LNCaP clone FGC (cell line): Measurements from ENCODE around the gene KCNQ1.

Experiments used
- DNase-seq: peaks from one replicate; pipeline ENCODE4 v3.0.0-alpha.2; 2011; ENCODE audit warnings: low read depth
- H3K4me3 ChIP-seq: 2 replicates; pipeline ENCODE4 v1.5.1; 2011; ENCODE audit warnings: mild to moderate bottlenecking, low read depth, low read length, control low read depth
- TF ChIP-seq, protein P1 (sequence below): IDR thresholded peaks from 2 replicates; pipeline ENCODE4 v1.5.1; 2012; ENCODE audit warnings: mild to moderate bottlenecking; ENCODE audit not compliant: control insufficient read depth, insufficient read depth; ENCODE audit errors: extremely low read depth

Gene KCNQ1

DNA sequence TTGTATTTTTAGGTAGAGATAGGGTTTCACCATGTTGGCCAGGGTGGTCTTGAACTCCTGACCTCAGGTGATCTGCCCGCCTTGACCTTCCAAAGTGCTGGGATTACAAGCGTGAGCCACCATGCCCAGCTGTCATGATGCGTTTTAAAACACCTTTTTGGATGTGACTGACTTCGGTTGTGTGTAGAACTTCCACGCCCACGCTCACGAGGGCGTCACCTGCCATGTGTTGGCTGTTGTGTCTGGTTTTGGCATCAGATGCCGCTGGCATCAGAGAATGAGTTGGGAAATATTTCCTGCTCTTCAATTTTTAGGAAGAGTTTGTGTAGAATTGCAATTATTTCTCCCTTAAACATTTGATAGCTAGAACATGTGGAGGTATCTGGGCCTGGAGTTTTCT, 109.1 kb downstream of the KCNQ1 start:
- TF ChIP-seq, protein P1, sequence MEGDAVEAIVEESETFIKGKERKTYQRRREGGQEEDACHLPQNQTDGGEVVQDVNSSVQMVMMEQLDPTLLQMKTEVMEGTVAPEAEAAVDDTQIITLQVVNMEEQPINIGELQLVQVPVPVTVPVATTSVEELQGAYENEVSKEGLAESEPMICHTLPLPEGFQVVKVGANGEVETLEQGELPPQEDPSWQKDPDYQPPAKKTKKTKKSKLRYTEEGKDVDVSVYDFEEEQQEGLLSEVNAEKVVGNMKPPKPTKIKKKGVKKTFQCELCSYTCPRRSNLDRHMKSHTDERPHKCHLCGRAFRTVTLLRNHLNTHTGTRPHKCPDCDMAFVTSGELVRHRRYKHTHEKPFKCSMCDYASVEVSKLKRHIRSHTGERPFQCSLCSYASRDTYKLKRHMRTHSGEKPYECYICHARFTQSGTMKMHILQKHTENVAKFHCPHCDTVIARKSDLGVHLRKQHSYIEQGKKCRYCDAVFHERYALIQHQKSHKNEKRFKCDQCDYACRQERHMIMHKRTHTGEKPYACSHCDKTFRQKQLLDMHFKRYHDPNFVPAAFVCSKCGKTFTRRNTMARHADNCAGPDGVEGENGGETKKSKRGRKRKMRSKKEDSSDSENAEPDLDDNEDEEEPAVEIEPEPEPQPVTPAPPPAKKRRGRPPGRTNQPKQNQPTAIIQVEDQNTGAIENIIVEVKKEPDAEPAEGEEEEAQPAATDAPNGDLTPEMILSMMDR = 0 out of 2 replicates have a peak, but pooled peaks have one; percentile 6

DNA sequence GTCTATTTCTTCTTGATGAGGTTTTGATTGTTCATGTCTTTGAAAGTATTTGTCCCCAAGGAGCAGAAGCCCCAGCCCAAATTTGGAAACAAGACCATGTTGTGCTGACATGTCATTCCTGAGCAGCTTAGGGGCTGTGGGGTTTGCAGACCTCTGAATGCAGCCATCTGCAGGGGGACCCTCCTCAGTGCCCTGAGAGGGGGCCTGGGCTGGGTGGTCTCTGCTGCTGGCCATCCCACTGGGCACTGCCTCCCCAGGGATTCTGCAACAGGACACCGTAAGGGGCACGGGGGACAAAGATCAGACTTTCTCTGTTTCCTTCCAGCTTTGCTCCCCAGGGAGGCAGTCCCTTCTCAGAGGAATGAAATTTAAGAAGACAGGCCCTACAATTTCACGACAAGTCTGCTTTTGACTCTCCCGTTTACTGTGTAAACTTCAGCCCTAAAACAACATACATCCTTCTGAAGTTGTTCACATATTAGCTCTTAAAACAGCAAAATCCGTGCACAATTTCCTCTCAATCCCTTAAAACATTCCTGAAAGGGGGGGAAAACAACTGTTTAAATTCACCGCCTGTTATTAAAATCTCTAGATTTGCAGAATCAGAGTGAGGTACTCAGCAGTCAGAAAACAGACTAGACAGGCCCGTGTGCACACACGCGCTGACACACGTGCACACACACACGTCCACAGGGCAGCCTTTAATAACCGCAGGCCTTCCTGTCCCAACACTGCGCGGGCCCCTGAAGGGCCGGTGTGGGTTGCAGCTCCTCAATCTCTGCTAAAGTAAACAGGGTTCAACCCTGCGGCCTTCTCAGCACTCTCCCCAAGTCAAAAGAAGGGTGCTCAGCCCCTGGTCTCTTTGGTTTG, 109.8 kb downstream of the KCNQ1 start:
- no peak for DNase-seq
- no peak overlapping the region for H3K4me3 ChIP-seq
- TF ChIP-seq, protein P1 = no peak

More for the DNA sequence above, 109.1 kb downstream of the KCNQ1 start:
- no peak for DNase-seq
- no peak overlapping the region for H3K4me3 ChIP-seq

DNA sequence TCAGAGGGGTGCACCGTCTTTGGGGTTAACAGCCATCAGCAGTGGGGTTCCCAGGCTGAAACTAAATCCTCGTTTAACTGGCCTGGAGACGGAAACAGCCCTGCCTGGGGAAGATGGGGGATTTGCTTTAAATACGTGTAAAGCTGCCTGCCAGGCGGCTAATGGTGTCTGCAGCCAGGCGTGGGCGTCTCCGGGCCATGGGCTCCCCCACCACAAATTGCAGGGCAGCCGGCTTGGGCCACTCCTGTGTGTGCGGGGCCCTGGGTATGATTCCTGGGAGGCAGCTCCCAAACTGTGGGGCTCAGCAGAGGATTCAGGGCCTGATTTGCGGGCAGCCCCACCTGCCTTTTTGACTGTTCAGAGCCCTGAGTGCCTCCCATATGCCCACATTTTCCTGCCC, 110.5 kb downstream of the KCNQ1 start:
- TF ChIP-seq, protein P1 = no peak
- no peak overlapping the region for H3K4me3 ChIP-seq
- no peak for DNase-seq

DNA sequence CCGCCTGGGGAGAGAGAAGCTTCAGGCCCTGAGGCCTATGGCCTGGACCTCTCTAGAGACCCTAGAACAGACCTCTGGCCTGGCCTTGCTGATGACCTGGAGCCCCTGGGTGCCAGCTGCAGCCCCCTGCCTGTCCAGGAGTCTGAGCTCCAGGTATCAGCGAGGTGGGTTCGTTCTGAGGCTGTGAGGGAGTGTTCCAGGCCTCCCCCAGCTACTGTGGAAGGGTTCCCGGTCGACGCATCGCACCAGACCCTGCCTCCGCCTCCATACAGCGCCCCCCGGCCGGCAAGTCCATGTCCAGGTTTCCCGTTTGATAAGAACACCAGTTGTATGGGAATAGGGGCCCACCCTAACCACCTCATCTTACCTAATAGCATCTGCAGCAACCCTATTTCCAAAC, 111.1 kb downstream of the KCNQ1 start:
- H3K4me3 ChIP-seq = no peak overlapping the region
- no peak for DNase-seq
- TF ChIP-seq, protein P1 = no peak

- no peak overlapping the region for H3K4me3 ChIP-seq
- no peak for DNase-seq
- TF ChIP-seq, protein P1 = no peak
Observed at GRCh38 chr11:2557381-2557780, 112.6 kb downstream of the KCNQ1 start.

DNA sequence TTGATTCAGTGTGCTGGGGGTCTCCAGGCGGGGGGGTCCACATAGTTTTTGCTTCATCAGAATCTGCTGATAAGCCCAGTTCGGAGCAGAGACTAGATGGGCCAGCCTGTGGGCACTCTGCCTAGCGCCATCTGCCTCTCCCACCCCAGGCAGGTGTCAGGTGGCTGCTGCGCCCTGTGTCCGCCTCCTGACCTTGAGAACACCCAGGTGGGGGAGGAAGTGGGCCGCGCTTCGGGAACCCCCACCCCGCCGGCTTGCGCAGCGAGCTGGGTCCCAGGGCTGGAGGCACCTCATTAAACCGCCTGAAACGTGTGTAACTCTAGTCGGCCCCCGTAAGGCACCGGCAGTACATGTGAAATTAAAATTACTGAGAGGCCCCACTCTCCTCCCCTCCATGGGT, 113.6 kb downstream of the KCNQ1 start:
- no peak for DNase-seq
- H3K4me3 ChIP-seq = no peak overlapping the region
- TF ChIP-seq, protein P1 = no peak

DNA sequence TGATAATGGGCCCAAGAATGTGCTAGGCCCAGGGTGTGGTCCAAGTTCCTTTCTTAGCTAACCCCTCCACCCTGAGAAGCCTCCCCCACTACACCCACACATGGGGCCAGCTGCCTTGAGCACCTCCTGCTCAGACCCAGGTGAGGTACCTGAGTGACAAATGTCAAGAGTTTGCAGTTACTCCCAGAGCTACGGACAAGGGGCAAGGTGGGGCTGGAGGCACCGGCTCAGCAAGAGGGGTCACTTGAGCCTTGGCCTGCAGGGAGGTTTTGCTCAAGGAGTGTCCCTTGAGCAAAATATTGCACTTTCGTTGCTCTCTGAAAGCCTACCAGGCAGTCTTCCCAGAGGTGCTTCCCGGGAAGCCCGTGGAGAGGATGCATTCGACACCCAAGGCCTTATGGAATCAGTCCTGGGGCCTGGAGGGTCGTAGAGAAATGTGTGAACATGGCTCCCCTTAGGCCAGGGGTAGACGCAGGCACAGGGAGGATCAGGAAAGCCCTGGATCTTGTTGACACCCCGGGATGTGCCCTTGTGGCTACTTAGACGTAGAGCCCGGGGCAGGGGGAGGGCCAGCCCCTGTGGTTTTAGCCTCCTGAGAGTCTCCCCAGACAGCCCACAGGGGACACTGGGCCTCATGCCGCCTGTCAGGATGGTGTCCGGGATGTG, 114.2 kb downstream of the KCNQ1 start:
- TF ChIP-seq, protein P1 = no peak
- no peak for DNase-seq

More for the DNA sequence above, 114.2 kb downstream of the KCNQ1 start:
- no peak overlapping the region for H3K4me3 ChIP-seq
